DMS 273 treated with DMSO at 0.1 percent for 48 hours (cell line): ENCODE results near the gene NFX1.

Source experiments
- DNase-seq: peaks from one replicate; lab custom pipeline; 2025; lab: John Stamatoyannopoulos, UW

The NFX1 gene

DNA sequence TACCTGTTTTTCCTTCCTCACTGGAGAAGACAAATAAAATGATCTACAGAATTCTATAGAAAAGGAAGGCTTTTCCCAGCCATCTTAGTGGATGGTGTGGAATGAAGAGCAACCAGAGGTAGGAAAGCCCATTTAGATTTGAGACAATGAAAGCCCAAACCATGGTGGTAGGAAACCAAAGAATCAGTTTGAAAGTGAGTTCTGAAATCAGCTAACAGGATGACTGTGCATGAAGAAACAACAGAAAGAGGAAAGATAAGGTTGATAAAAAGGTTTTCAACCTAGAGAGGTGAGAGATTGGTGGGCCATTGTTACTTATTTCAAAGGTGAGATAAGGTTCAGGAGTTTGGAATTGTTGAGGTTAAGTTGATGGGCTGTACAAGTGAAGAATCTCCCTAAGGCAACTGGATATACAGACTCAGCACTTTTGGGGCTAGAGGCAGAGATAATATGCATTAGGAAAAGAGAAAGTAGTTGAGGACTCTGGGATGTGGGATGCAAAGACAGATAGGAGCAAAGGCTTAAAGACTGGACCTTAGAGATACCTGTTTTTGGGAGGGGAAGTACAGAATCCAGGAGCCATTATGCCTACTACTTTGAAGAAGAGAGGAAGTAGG, 23.1 kb upstream of the NFX1 start:
- no peak for DNase-seq

DNA sequence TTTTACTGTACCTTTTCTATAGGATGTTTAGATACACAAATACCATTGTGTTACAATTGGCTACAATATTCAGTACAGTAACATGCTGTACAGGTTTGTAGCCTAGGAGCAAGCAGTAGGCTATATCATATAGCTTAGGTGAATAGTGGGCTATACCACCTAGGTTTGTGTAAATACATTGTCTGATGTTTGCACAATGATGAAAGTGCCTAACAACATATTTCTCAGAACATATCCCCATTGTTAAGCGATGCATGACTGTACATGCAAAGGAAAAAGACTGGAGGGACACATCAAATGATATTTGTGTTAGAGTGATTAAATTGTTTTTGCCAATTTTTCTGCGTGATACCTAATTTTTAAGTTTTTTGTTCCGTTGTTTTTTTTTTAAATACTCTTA, 20.2 kb upstream of the NFX1 start:
- no peak for DNase-seq

DNA sequence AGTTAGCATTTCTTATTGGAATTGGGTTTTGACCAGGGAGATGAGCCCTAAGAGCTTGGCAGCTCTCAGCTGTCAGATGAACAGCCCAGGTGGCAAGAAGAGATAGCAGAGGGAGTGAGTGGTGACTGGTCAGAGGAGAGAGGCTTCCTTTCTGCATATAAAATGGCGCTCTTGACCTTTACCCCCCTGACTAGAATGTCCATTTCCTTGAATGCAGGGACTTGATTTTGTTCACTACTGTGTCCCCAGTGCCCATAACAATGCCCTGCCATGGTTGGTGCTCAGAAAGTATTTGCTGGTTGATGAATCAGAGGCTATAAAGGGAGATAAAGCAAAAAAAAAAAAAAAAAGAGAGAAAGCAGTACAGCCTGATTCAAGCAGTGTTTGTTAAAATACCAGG, 18.3 kb upstream of the NFX1 start:
- no peak for DNase-seq

DNA sequence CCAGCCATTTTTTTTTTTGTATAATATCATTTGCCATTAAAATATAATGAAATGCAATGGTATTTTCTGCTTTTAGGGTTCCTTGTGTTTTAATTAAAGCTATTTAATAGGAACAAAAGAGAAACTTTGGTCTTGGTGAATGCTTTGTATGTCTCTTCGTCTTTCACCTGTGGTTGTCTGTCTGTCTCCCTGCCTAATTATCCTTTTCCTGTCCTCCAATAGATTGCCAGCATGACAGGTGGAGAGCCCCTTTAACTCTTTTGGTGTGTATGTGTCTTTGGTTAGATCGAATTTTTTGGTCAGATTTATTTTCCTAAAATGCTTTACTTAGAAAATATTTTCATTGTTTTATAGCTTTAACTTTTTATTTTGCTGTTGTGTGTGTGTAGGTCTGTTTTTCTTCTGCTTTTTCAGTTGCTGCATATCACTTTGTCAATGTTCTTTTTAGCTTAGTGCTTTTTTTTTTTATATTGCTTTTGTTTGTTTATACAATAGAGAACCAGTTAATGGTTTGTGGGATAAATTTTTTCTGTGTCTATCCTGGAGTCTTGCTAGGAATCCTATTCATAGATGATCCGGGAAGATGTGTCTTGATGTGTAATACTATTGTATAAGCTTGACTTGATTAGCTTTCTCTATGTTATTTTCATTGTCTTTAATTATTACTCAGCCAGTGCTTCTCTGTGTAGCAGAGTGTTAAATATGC, 16.9 kb upstream of the NFX1 start:
- DNase-seq = no peak

DNA sequence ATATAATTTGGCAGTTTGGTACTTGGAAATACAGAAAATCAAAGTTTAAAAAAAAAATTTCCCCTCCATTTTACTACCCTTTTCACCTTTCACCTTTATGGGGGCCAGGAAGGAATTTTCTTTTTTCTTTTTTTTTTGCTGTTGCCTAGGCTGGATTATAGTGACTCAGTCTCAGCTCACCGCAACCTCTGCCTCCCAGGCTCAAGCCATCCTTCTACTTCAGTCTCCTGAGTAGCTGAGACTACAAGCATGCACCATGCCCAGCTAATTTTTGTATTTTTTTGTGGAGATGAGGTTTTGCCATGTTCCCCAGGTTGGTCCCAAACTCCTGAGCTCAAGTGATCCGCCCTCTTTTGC, 16.4 kb upstream of the NFX1 start:
- no peak for DNase-seq

DNA sequence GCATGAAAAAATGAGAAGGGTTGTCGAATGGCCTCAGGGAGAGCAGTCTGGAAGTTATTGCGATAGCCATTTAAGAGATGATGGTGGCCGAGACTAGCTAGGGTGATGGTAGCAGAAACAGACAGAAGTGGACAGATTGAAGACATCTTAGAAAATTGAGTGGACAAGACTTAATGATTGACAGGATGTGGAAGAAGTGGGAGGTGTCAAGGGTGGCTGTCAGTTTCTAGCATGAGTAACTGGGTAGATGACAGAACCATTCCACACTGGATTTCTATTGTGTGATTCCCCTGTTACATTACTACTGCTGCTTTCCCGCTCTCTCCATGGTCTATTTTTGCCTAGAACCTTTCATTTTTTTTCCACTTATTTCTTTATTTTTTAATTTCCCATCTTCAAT, 12.8 kb upstream of the NFX1 start:
- DNase-seq = no peak

DNA sequence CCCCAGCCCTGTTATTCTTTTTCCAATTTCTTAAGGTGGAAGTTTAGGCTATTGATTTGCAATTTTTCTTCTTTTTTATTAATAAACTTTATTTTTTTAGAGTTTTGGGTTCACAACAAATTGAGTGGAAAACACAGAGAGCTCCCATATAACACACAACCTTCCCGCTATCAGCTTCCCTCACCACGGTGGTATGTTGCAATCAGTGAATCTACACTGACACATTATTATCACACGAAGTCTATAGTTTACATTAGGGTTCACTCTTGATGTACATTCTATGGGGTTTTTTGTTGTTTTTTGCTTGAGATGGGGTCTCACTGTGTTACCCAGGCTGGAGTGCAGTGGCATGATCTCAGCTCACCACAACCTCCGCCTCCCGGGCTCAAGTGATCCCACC, 4.8 kb upstream of the NFX1 start:
- no peak for DNase-seq

DNA sequence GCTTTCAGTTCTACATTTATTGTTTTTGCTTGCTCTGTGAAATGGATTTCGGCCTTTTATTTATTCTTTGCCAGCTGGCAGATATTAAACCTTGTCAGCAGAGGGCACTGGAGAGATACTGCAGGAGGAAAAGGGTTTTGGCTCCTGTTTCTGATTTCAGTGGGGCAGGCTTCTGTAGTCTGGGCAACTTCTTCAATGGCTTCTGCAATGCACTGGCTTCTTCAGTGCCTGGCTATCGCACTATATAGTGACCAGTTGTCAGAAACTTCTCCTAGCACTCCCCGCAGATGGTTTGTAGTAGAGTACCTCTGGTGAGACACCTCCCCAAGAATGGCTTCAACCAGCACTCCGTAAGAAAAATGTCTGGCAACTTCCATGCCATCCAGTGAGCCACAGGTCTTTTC, 3.2 kb upstream of the NFX1 start:
- DNase-seq = peak; percentile 67

DNA sequence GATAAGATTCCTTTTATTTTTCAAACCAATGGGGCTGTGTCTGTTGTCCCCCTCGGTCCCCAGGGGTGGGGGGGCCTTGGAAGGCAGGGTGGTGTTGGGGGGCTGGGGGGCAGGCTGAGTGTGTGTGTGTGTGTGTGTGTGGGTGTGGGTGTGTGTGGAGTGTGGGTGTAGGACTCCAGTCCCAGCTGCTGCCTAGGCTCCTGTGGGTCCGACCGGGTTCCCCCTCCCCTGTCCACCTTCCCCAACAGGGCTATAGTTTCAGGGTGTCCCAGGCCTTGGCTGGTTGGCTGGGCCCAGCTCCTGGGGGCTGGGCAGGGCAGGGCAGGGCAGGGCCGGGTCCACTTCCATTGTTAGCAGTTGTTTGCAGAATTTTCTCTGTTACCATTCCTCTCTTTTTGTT, 2.1 kb upstream of the NFX1 start:
- no peak for DNase-seq

DNA sequence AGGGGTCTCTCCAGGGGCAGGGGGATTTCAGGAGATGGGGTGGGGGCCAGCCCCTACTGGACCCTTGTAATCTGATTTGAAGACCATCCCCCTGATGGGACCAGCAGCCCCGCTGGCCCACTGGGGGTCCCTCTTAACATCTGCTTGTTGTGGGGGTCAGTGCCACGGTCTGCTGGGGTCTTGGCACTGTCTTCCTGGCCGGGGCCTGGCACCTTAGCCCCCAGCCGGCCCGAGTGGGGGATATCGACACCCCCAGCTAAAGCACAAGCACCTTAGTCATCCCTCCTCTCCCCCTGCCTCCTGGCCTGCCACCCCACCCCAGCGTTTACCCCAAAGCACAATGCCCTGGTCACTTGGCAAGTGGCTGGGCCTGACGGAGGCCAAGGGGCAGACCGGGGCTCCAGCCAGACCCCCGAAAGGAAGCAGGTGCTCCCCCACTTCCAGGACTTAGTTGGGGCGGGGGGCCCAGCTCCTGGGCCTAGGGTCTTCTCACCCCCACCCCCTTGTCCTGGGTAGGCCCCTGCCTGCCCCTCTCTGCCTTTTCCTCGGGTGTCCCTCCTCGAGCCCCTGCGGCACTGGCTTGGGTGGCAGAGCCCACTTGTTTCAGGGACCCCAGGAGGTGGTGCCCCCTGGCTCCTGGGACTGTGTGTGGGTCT, 1.4 kb upstream of the NFX1 start:
- no peak for DNase-seq

DNA sequence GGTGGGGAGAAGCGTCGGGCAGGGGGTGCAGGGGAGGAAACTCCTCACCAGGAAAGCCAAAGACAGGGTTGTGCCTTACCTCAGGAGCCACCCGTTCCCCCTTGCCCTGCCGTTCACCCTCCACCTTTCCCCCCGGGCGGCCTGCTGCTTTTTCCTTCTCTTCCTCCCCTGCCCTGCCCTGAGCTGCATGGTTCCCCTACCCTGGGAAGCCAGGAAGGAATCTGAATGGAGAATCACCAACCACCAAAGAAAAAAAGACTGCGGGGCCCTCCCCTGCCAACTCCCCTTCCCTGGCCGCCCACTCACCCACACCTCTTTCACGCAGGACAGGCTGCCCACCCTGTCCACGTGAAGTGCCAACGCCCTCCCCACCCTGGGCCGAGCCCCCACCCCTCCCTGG, 820 bp upstream of the NFX1 start:
- no peak for DNase-seq

DNA sequence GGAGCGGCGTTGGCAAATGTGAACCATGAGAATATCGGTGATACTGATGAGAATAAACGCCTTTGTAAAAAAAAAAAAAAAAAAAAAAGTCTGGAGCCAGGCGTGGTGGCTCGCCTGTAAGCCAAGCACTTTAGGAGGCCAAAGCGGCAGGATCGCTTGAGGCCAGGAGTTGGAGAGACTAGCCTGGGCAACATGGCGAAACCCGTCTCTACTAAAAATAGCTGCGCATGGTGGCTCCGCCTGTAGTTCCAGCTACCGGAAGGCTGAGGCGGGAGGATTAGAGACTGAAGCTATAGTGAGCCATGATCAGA, 425 bp upstream of the NFX1 start:
- no peak for DNase-seq

DNA sequence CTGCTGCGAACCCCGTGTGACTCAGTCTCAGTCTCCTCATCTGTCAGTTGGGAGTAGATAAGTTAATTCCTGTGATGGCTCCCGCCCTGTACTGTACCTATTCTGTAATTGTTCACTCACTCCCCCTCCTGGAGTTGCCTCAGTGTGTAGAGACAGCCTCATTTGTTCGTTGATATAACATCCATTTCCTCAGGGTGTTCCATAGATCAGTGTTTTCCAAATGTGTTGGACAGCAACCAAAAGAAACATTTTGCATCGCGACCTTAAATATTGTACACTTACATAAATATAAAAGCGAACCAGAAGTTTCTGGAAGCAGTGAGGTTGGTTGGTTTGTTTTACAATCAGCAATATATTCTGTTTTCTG, 698 bp downstream of the NFX1 start:
- DNase-seq = no peak

DNA sequence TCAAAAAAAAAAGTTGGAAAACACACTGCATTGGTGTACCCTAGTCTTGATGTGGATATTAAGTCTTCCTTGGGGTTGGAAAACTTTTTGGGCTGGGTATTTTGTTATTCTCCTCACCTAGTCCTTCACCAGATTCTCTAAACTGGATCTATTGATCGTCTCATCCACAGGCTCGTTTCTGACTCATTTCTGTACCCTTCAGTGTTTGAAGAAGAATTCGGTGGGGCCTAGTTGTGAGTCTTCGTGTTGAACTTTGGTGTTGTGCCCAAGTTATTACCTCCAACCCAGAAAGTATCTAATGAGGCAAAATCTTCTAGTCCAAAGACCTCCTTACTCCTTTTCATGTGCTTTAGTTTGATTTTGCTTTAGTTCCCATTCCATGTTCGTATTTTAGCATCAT, 1.6 kb downstream of the NFX1 start:
- DNase-seq = no peak

DNA sequence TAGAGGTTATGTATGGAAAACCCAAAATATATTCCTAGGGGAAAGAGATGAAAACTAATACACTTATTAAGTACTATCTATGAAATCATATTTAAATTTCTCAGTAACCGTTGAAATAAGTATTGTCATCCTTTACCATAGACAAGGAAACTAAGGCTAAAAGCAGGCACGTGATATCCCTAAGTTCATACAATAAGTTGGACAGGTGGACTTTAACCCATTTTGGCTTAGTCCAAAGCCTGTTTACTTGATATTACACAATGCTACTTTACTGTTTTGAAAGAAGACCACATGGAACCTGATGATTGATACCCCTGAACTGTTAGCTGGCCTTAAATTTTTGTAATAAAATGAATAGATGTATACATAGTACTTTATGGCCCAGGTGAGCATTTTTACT, 3.5 kb downstream of the NFX1 start:
- DNase-seq = no peak

DNA sequence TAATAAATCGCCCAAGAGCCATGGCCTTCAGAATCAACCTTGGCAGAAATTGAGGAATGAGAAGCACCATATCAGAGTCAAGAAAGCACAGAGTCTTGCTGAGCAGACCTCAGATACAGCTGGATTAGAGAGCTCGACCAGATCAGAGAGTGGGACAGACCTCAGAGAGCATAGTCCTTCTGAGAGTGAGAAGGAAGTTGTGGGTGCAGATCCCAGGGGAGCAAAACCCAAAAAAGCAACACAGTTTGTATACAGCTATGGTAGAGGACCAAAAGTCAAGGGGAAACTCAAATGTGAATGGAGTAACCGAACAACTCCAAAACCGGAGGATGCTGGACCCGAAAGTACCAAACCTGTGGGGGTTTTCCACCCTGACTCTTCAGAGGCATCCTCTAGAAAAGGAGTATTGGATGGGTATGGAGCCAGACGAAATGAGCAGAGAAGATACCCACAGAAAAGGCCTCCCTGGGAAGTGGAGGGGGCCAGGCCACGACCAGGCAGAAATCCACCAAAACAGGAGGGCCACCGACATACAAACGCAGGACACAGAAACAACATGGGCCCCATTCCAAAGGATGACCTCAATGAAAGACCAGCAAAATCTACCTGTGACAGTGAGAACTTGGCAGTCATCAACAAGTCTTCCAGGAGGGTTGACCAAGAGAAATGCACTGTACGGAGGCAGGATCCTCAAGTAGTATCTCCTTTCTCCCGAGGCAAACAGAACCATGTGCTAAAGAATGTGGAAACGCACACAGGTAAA, 4.5 kb downstream of the NFX1 start:
- no peak for DNase-seq

DNA sequence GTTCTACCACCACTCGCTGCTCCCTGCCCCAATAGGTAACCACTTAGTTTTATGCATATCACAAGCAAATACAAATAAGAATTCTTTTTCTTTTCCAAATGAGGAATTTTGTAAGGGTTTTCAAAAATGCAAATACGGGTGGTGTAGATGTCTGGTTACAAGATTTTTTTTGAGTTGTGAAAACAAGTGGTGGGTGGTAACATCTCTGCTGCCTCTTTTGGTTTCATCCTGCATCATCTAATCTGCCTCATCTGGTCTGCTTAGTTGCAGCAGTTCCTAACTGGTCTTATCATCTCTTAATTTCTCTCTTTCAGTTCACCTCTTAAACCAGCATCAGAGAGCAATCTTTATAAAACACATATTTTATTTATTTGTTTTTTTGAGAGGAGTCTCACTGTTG, 5.3 kb downstream of the NFX1 start:
- DNase-seq = no peak

DNA sequence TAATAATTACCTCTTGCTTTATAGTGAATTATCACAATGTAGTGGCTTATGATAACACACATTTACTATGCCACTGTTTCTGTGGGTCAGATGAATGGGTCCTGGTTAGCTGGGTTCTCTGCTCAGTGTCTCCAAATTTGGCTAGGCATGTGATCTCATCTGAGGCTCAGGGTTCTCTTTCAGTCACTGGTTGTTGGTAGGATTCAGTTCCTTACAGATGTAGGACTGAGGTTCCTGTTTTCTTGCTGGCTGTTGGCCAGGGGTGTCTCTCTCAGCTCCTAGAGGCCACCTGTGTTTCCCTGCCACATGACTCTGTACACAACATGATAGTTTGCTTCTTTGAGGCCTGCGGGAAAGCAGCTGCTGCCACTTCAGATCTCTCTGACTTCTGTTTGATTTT, 7.1 kb downstream of the NFX1 start:
- DNase-seq = no peak

DNA sequence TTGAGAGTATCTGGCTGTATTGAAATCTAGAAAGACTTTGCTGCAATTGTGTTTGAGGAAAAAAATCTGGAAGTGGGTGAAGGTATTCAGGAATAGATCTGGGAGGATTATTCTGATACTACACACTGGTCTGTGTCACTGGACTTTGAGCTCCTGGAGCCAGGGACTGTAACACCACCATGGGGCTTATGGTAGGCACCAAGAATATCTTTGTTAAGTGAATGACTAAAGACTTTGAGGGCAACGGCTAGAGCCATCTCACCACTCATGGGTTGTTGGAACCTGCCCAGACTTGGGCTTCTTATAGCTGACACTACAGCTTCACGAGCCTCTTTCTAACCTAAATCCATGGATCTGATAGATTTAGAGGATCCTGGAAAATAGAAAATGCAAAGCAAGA, 10.2 kb downstream of the NFX1 start:
- DNase-seq = no peak

DNA sequence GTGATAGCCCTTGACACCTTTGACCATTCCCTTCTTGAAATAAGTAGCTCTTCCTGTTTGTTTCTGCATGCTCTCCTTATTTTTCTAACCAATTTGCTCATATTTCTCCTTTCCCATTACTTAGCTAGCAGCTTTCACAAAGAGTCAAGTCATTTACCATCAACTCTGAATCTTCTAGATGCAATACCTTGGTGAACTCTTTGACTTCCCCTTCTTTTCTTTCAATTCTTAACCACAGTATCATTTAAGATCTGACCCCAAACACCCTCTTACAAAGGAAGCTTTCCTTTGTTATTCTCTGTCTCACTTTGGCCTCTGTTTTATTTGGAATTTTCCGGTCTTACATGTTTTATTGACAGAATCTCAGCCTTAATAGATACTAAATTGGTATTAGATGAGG, 14.0 kb downstream of the NFX1 start:
- no peak for DNase-seq

DNA sequence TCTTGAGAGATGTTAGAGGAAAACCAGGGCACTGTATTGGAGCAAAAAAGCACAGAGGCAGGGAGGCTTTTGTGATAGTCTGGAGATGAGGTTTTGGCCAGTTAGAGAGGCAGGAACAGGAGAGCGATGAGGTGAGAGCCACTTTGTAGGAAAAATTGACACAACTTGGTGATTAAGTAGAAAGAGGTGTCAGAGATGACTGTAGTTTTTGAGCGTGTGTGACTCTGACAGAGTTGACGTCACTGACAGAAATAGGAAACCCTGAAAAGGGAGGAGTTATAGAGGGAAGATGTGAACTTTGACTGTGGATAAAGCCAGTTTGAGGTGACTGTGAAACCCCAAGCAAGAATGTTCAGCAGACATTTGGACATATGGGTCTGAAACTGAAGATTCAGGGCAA, 15.7 kb downstream of the NFX1 start:
- no peak for DNase-seq

DNA sequence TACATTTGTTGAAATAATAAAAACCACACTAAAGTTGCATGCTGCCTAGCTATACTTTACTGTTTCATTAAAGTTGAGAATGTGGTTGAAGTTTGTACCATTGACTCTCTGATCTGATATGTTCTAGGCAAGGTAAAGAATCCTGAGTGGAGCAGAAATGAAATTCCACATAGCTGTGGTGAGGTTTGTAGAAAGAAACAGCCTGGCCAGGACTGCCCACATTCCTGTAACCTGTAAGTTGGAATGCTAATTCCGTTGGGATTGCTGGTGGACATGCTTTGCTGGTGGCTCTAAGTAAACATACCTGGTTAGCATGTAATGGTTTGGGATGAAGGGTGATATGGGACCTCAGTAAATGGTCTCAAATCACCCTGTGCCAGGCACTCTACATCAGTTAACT, 16.8 kb downstream of the NFX1 start:
- no peak for DNase-seq

DNA sequence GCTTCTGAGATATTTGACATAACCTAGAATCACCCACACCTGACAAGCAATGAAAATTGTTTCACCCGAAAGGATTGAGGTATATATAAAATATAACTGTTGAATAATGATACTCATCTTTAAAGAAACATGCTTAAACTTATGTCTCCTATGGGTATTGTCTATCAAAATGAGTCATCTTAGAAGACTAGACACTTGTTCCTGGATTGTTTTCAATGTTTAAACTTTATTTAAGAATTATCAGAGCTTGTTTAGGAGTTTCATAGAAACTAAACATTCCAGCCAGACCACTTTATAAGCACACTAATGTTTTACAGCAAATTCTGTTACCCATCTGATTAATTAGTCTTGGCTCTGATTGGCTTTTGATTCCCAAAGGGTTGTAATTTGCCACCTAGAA, 19.6 kb downstream of the NFX1 start:
- DNase-seq = no peak
